ENCODE data around the gene CPNE1.

DNA sequence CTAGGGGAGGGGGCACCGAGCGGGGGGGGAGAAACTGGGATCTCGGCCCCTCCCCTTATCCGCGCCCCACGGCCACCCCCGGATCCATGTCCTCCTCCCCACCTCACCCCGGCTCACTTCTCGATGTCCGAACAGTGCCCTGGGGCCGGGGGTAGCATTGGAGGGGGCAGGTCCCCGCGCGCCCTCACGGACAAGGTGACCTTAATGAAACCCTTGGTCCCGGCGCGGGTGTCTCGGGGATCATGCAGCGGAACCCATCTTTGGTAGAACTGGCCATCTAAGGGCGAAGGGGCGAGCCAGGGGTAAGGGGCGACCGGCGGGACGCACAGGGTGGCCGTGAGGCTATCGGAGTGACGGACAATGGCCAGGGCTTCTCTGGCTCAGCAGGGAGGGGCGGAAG is 62.7 kb downstream of the CPNE1 start:
- no peak for TF ChIP-seq CTCF (IDR thresholded peaks at IDR 0.05 in 2 of 3, conservative IDR thresholded peaks at IDR 0.05 in 1 of 3; ENCODE audit: borderline replicate concordance in 1 of 3, insufficient read depth in 1 of 3, low read depth in 2 of 3, low read length in 2 of 3)
- no peak for TF ChIP-seq POLR2A (IDR thresholded peaks at IDR 0.05; ENCODE audit: borderline replicate concordance, extremely low read depth, insufficient read depth, insufficient read length)
- TF ChIP-seq EZH2 (IDR thresholded peaks at IDR 0.05): no peak
- TF ChIP-seq RAD21 (IDR thresholded peaks at IDR 0.05; ENCODE audit: low read depth): no peak
- TF ChIP-seq SIN3A (IDR thresholded peaks at IDR 0.05; ENCODE audit: low read depth): no peak
- TF ChIP-seq CBX3 (IDR thresholded peaks at IDR 0.05; ENCODE audit: low read depth): no peak

Measured in HCT116 (cell line).